GM12892 (cell line): ENCODE data around the gene SLC6A20.

ENCODE experiments used
- DNase-seq: peaks from one replicate; pipeline ENCODE4 v3.0.0; 2011; ENCODE audit not compliant: insufficient read length
- FAIRE-seq: peaks from 2 replicates; lab custom pipeline; 2011; peaks lifted over from hg19 to GRCh38; lab: Jason Lieb, UNC
- POLR2A ChIP-seq: IDR thresholded peaks from 2 replicates; pipeline ENCODE4 v1.6.1; 2011; ENCODE audit warnings: low read depth, low read length, control low read depth
- POLR2AphosphoS5 ChIP-seq: IDR thresholded peaks from 2 replicates; pipeline ENCODE4 v1.6.1; 2011; ENCODE audit warnings: low read depth, low read length, control low read depth
- TAF1 ChIP-seq: IDR thresholded peaks from 2 replicates; pipeline ENCODE4 v1.6.1; 2011; ENCODE audit warnings: low read depth, mild to moderate bottlenecking, control low read depth, low read length, borderline replicate concordance

The SLC6A20 gene

GRCh38 chr3:45719655-45720487 is 76.5 kb downstream of the SLC6A20 start:
- no peak for DNase-seq
- TF ChIP-seq POLR2AphosphoS5, result no peak
- FAIRE-seq, result no peak

- FAIRE-seq, result peak; percentile 77
- TF ChIP-seq POLR2AphosphoS5, result no peak
- TF ChIP-seq POLR2A, result no peak
- no peak for TF ChIP-seq TAF1
- no peak for DNase-seq
Measured at GRCh38 chr3:45716790-45717336, 79.5 kb downstream of the SLC6A20 start.

- no peak for DNase-seq
- TF ChIP-seq TAF1 (no peak), POLR2AphosphoS5 (no peak), POLR2A (no peak)
- FAIRE-seq, result no peak
Measured at GRCh38 chr3:45715945-45716344, 80.4 kb downstream of the SLC6A20 start.

GRCh38 chr3:45712434-45713110 is 83.8 kb downstream of the SLC6A20 start:
- FAIRE-seq, result no peak
- TF ChIP-seq POLR2A (no peak), TAF1 (no peak), POLR2AphosphoS5 (no peak)

GRCh38 chr3:45711931-45712330 is 84.4 kb downstream of the SLC6A20 start:
- TF ChIP-seq POLR2AphosphoS5, result no peak
- DNase-seq, result no peak
- no peak for FAIRE-seq

More at GRCh38 chr3:45712434-45713110, 83.8 kb downstream of the SLC6A20 start:
- DNase-seq, result no peak

GRCh38 chr3:45705839-45706808 is 90.2 kb downstream of the SLC6A20 start:
- TF ChIP-seq TAF1 (no peak), POLR2AphosphoS5 (no peak), POLR2A (no peak)
- peak; percentile 64 for FAIRE-seq
- no peak for DNase-seq
